Germinal center (tissue), 1 donor: ENCODE measurements around the gene RAD54L2.
"Not testable (repeated sequence)": the region's sequence is repeated elsewhere in the genome, so short reads cannot be mapped to it uniquely, and the experiment has no call there.

Experiments used
- DNase-seq: peaks from one replicate; pipeline ENCODE4 v3.0.0; 2012; ENCODE audit warnings: mixed read lengths, low spot score

The RAD54L2 gene

GRCh38 chr3:51538459-51539290 lies at the start of gene RAD54L2:
RAD54L2 (plus strand) TSS chr3:51538719; CDS start chr3:51590421, 51,702 bp downstream.
- peak; percentile 85 for DNase-seq

GRCh38 chr3:51498876-51499738 lies 39.4 kb upstream of the RAD54L2 start:
- peak; percentile 84 for DNase-seq

- DNase-seq: no peak
Observed at GRCh38 chr3:51500632-51501131, 37.8 kb upstream of the RAD54L2 start.

GRCh38 chr3:51501833-51502561 lies 36.5 kb upstream of the RAD54L2 start:
- DNase-seq: peak; percentile 68

GRCh38 chr3:51502562-51502910 lies 36.0 kb upstream of the RAD54L2 start:
- no peak for DNase-seq

GRCh38 chr3:51503007-51503406 lies 35.5 kb upstream of the RAD54L2 start:
- no peak for DNase-seq

GRCh38 chr3:51508255-51508654 lies 30.3 kb upstream of the RAD54L2 start:
- no peak for DNase-seq

GRCh38 chr3:51510996-51511395 lies 27.5 kb upstream of the RAD54L2 start:
- DNase-seq: no peak

GRCh38 chr3:51514210-51514609 lies 24.3 kb upstream of the RAD54L2 start:
- DNase-seq: no peak

- DNase-seq: no peak
Observed at GRCh38 chr3:51519848-51520247, 18.7 kb upstream of the RAD54L2 start.

GRCh38 chr3:51520906-51521730 lies 17.4 kb upstream of the RAD54L2 start:
- peak; percentile 69 for DNase-seq

GRCh38 chr3:51522273-51522962 lies 16.1 kb upstream of the RAD54L2 start:
- no peak for DNase-seq

- not testable (repeated sequence) for DNase-seq
Observed at GRCh38 chr3:51524874-51525273, 13.6 kb upstream of the RAD54L2 start.

- DNase-seq: no peak
Observed at GRCh38 chr3:51530485-51530884, 8.0 kb upstream of the RAD54L2 start.

GRCh38 chr3:51535146-51536019 lies 3.1 kb upstream of the RAD54L2 start:
- DNase-seq: no peak

GRCh38 chr3:51537631-51538030 lies 888 bp upstream of the RAD54L2 start:
- DNase-seq: not testable (repeated sequence)

GRCh38 chr3:51538115-51538458 lies 432 bp upstream of the RAD54L2 start:
- peak; percentile 23 for DNase-seq

GRCh38 chr3:51539291-51539941 lies 897 bp downstream of the RAD54L2 start:
- DNase-seq: peak; percentile 27

- not testable (repeated sequence) for DNase-seq
Observed at GRCh38 chr3:51542596-51542995, 4.1 kb downstream of the RAD54L2 start.
